NCI-H82 treated with DMSO at 0.1 percent for 48 hours (cell line): ENCODE results near the gene TCF4.

Experiments
- DNase-seq: peaks from one replicate; lab custom pipeline; 2025; ENCODE audit not compliant: unreplicated experiment; lab: John Stamatoyannopoulos, UW

TCF4 gene

DNA sequence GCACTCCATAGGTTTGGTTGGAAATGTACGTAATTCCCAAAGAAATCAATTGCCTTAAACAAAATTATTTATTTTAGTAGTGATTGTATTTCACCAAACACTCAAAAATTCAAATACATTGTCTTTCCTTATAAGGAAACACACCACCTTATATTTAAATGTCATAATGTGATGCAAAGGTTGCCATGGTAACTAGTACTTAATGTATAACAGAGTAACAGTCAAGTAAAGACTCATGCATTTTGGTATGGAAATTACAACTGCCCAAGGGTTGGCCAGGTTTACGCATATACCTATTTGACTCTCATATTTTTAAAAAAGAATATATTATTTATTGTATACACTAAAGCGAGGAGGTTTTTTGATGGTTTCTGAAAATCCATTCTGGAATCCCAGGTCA lies 231.2 kb downstream of the TCF4 start:
- DNase-seq: no peak

DNA sequence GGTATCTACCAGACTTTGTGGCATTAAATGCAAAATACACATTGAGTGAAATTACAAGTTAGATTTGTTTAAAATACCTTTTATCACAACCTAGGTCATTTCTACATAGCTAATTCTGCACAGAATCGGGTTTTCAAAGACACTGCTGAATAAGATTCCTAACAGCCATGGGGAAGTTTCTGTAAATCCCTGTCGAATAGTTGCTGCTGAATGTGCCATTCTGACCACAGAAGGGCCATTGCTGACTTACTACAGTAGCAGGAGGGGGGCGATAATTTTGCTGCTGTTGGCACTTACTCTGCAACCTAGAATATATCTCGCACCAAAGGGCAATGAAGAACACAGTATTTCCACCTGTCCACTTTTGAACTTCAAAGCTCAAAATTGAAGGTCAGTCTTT lies 232.8 kb downstream of the TCF4 start:
- no peak for DNase-seq

DNA sequence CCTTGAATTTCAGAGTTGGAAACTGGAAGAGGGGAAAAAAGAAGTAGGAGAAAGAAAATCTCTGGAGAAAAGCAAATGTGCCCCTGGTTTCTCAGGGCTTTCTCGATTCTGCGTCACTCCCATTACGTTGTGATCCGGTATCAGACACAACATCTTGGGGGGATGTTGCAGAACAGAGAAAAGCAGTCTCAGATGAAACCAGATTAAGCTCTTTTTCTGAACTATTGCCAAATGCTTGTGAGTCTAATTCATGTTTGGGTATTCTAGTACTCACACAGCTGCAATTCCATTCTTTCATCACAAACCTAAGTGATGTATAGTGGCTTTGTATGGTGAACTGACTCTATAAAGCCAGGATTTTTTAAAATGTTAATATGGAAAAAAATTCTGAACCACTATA lies 233.2 kb downstream of the TCF4 start:
- DNase-seq: no peak

DNA sequence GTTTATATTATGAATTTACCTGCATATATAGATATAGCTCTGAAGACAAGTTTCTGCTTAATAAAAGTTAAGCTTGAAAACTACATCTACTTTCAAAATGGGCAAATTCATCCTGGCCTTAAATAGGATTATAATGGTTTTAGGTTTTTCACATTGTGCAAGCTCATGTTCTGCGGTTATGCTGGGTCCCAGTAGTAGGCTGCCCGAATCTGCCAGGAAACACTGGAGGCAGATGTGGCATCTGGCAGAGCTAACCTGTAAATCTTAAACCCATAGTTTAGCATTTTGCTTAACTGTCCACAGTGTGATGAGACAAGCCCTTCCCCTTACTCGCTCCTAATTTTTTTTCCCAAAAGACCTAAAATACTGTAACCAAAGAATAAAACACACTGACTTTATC lies 234.2 kb downstream of the TCF4 start:
- no peak for DNase-seq

DNA sequence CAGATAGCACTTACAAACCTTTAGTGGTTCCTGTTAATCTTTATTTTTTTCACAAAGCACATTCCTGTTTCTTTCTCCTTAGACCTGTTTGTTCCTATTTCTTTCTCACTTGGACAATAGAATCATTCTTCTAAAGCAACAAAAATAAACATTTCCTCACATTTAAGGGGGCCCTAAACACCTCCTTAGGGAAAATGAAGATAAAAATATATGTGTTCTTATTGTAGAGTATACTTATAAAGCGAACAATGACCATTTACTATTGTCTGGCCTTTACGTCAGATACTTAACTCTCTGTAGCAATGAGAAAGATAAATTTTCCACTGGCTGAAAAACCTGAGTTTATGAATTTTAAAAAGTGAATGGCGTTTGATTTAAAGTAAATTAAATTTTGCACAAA lies 234.6 kb downstream of the TCF4 start:
- no peak for DNase-seq

DNA sequence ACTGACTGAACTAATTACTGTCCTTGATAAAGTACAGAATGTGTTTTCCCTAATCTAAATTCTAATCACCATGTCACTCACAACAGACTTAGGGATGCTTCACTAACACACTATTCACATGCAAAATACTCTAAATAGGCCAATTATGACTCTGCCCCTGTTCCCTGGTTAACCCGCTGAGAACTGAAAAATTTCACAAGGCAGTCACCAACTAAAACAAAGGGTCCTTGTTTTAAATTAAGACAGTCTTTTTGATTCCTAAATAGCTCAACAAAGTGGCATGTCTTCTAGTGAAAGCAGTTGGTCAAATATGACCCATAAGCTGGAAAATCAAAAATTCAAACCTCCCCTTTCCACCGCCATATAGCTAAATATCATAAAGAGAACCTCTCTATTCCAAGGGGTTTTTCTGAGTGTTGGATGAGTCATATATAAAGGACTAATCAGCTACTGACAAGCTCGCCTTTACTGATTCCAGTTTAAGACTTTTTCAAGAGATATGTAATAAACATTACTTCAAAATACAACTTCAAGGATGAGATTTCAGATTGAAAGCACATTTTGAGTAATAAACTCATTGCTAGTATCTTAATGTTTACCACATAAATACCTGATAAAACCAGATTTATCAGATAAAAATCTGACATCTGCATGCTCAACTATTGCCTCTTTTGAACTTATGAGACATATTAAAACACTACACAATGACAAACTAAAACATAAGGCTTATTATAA lies 235.8 kb downstream of the TCF4 start:
- DNase-seq: no peak

GRCh38 chr18:55351241-55351691 lies 236.7 kb downstream of the TCF4 start:
- no peak for DNase-seq

GRCh38 chr18:55349685-55350084 lies 238.3 kb downstream of the TCF4 start:
- no peak for DNase-seq

DNA sequence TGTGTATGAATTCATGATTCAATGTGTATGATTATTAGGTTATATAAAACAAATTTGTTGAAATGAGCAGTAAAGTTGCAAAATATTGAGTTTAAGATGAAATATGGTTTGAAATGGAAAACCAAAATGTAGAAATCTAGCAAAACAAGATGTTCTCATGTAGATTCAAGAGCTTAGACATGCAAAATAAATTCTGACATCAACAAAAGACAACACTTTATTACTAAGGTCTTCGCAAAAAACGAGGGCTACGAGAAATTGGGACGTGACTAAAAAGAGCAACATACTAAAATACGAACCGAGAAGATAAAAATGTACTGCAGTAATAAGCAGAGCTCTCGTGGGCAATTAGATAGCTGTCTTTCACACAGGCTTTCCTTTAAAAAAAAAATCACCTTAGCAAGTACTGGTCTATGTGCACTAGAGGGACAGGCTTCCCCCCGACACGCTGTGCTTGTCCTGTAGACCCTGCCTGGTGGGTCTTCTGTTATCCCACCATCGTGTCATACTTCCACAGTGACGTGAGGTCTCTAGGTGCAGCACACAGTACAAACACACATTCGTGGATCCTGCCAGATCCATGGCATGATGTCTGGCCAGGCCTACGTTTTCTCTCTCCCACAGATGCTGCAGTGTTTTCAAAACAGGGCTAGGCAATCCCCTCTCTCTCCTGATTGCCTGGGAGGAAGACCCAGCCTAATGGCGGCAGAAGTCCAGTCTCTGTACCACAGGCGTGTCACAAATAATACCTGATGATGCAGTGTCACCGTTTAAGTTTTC lies 240.8 kb downstream of the TCF4 start:
- DNase-seq: no peak

DNA sequence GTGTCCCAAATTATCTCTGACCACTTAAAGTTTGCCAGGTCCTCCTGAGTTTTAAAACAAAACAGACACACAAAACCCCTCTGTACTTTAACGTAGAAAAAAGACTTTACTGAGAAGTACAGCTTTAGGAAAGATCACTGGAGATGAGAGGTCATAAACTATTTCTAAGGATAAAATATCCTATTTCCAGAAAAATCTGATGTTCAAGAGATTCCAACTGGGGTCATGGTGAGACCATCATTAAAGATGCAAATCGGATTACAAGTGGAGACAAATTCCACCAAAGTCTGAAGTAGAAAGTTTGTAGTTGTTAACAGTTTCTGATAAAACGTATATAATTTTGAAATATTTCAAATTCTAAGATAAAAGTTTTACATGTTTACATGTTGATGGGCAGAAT lies 241.6 kb downstream of the TCF4 start:
- no peak for DNase-seq

DNA sequence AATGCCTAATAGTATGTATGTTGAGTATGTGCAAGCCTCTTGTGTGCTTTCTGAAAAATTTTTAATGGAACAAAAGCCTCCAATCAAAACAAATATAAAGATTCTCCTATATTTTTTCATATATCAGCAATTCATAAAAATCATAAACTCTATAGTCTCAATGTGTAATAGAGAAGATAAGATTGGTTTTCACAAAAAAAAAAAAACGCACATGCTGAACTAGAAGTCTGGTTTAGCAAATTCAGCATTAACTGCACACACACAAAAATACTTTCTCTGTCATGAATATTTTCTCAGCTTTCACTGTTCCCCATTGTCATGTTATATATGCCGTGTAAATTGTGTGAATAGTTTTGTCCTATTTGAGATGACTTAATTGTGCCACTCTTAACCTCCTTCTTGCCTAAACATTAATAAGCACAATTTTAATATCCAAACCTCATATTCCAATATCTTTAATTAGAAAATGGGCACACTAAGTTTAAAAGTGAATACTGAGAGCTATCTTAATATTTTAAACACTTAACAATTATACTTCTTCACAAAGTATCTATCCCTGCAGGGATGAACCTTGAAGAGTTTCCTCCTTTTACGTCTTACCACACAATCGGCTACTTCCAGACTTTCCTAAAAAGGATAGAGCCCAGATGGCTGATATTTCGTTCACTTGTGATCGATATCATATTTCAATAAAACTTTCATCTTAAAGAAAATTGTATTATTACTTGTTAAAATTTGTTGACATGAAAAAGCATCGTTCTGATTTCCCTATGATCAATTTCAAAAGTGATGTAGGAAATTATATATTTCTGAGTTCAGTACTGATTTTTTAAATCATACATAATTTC lies 242.7 kb downstream of the TCF4 start:
- no peak for DNase-seq

DNA sequence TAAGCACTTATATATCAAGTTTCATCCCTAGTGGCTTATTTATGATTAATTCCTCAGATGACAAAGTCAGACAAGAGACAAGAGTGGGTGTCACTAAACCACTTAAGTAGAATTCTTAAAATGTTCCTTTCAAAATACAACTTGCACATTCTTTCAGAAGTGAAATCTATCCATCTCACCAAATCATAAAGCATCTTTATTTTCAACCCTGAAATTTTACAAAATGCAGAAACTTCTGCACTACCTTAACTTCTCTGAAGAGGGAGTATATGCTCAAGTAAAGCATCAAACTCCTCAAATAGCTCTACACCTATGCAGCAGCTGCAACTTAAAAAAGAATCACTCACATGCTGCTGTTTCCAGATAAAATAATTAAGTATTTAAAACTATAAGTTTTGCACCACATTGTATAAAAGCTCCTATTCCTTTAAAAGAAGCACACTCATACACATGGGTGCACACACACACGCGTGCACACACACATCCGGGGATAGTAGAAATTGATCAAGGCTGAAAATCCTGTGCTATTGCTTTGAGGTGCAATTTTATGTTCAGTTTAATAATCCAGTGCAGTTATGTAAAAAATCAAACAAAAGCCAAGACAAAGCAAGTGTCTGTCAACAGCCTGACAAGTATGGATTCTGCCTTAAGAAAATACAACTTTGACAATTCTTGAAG lies 244.5 kb downstream of the TCF4 start:
- no peak for DNase-seq

DNA sequence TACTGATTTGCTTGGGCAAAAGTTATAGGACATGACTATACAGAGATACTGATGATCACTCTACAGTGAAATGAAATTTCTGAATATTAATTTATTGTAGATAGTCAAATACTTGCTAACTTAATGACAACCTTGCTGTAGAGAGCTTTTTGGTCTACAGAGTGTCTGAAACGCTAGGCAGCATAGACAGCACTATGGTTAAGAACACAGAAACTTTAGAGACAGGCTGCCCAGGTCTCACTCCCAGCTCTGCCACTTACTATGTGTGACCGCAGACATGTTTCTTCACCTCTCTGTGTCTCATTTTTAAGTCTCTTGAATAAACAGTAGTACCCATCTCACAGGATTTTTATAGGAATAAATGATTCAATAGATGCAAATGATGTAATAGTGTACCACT lies 247.0 kb downstream of the TCF4 start:
- no peak for DNase-seq

DNA sequence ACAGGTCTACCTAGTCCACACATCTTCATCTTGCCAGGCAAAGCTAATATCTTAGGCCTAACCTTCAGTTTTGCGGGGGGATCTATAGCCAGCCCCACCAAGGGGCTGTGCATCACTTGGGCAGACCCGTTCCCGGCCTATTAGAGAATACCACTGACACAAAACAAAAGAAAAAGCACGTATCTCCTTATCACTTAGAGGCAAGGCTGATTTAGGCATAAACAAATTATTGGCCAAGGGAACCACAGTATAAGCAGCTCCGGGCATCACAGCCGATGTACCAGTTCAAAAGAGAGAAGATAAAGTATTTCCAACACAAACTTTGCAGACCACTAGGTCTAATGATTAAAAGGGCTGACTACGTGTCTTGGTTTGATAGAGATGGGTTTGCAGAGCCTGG lies 248.0 kb downstream of the TCF4 start:
- no peak for DNase-seq

GRCh38 chr18:55338978-55339650 lies 248.9 kb downstream of the TCF4 start:
- no peak for DNase-seq

GRCh38 chr18:55337908-55338521 lies 250.0 kb downstream of the TCF4 start:
- no peak for DNase-seq

DNA sequence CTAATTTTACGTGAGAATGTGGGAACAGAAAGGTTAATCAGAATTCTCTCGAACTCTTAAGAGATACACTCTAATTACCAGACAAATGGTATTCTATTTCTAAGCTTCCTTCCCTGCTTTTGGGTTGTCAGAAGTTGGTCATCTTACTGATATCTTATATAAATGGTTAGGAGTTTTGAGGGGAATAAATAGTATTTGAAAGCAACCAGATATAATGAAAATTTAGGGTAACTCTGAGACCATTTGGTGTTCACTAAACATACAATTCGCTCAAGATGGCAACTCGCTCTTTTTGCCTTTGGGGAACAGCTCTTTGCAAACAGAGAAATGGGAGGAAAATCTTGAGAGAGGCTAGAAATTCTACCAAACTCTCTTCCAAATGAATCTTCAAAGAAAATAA lies 250.9 kb downstream of the TCF4 start:
- no peak for DNase-seq

DNA sequence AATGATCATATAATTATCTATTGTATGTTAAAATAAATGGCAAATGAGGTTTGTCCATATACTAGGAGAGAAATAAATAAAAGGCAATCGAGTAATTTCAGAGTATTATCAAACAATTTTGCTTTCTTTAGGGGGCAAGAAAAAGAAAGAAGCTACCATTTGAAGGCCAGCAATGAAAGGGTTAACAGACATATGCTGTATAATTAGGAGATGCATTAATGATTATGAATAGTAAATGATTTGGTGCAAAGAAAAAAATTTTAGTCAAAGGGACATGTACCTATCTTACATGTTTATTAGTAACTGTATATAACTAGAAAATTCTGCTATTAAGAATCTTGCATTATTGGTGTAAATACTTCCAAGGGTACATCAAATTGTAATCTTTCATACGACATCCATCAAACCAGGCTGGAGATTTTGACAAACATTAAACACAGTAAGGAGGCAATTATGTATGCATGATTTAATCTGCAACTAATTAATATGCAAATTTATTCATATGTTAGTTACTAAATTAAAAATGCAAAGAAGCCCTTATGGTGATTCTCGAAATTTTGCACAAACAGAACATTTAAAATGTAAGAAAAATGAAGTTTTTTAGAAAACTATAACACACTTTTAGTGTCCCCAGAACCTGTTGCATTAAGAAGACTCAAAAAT lies 251.4 kb downstream of the TCF4 start:
- no peak for DNase-seq

DNA sequence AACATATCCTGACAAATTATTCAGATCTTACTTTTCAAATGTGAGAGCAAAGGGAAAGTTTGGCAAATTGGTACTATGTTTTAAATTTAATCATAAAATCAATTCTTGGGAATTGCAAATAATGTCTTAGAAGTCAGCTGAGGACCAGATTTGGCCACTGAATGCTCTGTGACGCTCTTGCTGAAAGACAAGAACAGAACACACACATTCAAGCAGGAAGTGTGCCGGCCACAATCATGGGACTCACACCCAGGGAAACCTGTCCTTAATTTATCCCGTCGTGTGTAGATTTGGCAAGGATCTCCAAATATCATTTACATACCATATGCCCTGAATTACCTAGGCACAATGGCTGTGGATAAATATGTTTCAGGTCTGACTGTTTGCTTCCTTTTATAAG lies 253.1 kb downstream of the TCF4 start:
- DNase-seq: no peak

GRCh38 chr18:55331301-55331700 lies 256.7 kb downstream of the TCF4 start:
- DNase-seq: no peak
